Lower leg skin (tissue), 3 donors: ENCODE results near the gene FGFR2.

Source experiments
- POLR2A ChIP-seq, 2 donors: fragments of 450-650 bp; IDR thresholded peaks; one replicate each; pipeline ENCODE4 v1.6.1; 2016 to 2017; ENCODE audit warnings: antibody characterized with exemption in 2 of 2, mild to moderate bottlenecking in 1 of 2, moderate library complexity in 1 of 2
- TF ChIP-seq, protein P1 (sequence below), 3 donors: fragments of 450-650 bp; IDR thresholded peaks; one replicate each; pipeline ENCODE4 v1.5.1; 2016; ENCODE audit warnings: antibody characterized with exemption in 3 of 3, mild to moderate bottlenecking in 3 of 3, moderate library complexity in 2 of 3

DNA sequence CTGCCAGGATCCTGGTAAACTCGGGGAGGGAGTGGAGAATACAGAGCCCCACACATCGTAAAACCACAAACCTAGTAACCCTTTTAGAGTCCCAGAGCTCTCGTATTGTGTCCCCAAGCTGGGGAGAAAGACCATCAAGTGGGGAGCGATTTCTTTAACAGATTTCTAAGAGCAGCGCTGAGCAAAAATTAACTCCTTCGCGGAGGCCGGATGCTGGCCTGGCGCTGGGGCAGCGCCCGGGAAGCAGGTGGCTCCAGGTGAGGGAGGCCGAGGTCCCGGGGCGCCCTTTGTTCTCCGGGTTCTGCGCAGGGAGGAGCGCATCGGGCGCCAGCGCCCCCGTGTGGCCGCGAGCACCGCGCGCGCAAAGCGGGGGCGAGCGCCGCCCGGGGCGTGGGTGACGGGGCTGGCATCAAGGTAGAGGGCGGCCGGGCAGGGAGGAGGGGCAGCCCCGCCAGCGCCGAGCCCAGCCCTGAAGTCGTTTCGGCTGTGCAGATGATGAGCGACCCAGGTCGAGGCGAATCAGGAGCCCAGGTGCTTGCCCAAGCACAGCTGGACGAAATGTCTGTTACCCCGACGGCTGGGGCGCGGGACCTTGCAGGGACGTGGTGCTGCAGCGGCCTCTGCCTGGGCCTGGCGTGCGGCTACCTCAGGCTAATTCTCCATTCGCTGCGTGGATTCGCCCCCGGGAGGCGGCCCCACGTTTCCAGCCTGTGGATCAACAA is 10.4 kb upstream of the FGFR2 start:
- no peak for TF ChIP-seq POLR2A (IDR thresholded peaks at IDR 0.05)
- TF ChIP-seq, protein P1, sequence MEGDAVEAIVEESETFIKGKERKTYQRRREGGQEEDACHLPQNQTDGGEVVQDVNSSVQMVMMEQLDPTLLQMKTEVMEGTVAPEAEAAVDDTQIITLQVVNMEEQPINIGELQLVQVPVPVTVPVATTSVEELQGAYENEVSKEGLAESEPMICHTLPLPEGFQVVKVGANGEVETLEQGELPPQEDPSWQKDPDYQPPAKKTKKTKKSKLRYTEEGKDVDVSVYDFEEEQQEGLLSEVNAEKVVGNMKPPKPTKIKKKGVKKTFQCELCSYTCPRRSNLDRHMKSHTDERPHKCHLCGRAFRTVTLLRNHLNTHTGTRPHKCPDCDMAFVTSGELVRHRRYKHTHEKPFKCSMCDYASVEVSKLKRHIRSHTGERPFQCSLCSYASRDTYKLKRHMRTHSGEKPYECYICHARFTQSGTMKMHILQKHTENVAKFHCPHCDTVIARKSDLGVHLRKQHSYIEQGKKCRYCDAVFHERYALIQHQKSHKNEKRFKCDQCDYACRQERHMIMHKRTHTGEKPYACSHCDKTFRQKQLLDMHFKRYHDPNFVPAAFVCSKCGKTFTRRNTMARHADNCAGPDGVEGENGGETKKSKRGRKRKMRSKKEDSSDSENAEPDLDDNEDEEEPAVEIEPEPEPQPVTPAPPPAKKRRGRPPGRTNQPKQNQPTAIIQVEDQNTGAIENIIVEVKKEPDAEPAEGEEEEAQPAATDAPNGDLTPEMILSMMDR (IDR thresholded peaks at IDR 0.05) = no peak
